ENCODE data around the gene SLFN5. TPM values are rescaled to one million over a fixed set of nuclear protein-coding genes. Genes with fewer than 3 reads are reported as not detected.

The SLFN5 gene
- total and polyA plus RNA-seq, 2 of the 4 experiments (the other 2 are of a cell fraction), result 13.0 to 48.9 TPM

DNA sequence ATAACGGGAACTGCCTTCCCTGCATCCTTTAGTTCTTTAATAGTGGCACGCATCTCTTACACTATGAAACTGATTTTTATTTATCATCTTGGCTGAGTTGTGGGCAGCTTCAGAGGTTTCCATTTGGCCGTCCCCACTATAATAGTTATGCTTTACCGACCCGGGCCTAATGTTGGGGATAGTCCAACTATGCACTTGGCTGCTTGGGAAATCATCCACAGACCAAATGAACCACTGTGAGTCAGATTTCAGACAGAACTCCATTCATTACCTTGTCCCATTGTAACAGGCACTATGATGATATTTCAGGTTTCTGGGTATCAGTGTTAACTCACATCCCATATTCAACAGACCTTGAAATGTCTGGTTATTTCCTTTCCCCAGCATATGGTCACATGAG is 6.1 kb upstream of the SLFN5 start:
- WGBS, 2 experiments (ENCODE audit: extremely low coverage in 2 of 2, insufficient read length in 1 of 2), result no CpG with 5 or more reads among the region's 5 CpGs
- Histone ChIP-seq H2AK5ac (ENCODE audit: low read depth, low read length) (no peak overlapping the region), H4K91ac (ENCODE audit: insufficient read depth, low read depth, low read length) (no peak overlapping the region), H2BK20ac (ENCODE audit: low read depth, low read length) (no peak overlapping the region), H4K8ac (ENCODE audit: low read depth in 2 of 2, low read length in 2 of 2) (no peak overlapping the region), H2AK9ac (replicated peaks; ENCODE audit: low read depth, low read length, poor library complexity) (no peak overlapping the region), H2BK5ac (ENCODE audit: low read depth, low read length, poor library complexity, severe bottlenecking) (no peak overlapping the region), H3K4me3 (ENCODE audit: insufficient read depth, low read depth, low read length) (no peak overlapping the region), H3K14ac (replicated peaks; ENCODE audit: low read depth, low read length) (no peak overlapping the region), H2BK15ac (ENCODE audit: low read depth, low read length) (no peak overlapping the region), H3K4ac (ENCODE audit: low read depth, low read length) (no peak overlapping the region), H3K36me3 (ENCODE audit: control insufficient read depth, insufficient read depth, low read length) (no peaks in the 10 kb centered on the region), H3K9ac (ENCODE audit: low read depth, low read length) (no peak overlapping the region), H2AFZ (replicated peaks; ENCODE audit: low read length, poor library complexity) (no peak overlapping the region), H3K27ac (ENCODE audit: insufficient read depth, low read length) (no peak overlapping the region), H2BK120ac (ENCODE audit: low read depth, low read length) (no peak overlapping the region), H3K27me3 (ENCODE audit: control insufficient read depth, insufficient read depth, low read length) (peaks cover 6% of the 10 kb centered on the region), H3K9me1 (ENCODE audit: insufficient read depth, low read length) (peaks cover 4% of the 10 kb centered on the region; the same call in 1 of the 2 replicates), H3K9me3 (ENCODE audit: control insufficient read depth, insufficient read depth, low read length) (no peaks in the 10 kb centered on the region; the same call in 1 of the 2 replicates), H3K4me1 (ENCODE audit: control insufficient read depth, insufficient read depth, low read length) (peaks cover 5% of the 10 kb centered on the region), H3K4me2 (ENCODE audit: low read depth, low read length) (no peak overlapping the region), H4K20me1 (ENCODE audit: insufficient read depth, low read length) (no peaks in the 10 kb centered on the region), H3K79me1 (ENCODE audit: low read depth in 1 of 2, low read length in 2 of 2) (peaks cover 0 to 2% of the 10 kb centered on the region in 2 experiments; a peak in 1 of 4 replicates), H3K23ac (ENCODE audit: low read depth, low read length) (no peak overlapping the region), H3K18ac (ENCODE audit: low read depth, low read length) (no peak overlapping the region), H4K5ac (ENCODE audit: low read depth, low read length) (no peak overlapping the region), H3K56ac (ENCODE audit: extremely low read depth, insufficient read depth, low read length) (no peak overlapping the region)
- no peak for ATAC-seq (ENCODE audit: low read depth)
- dilution Hi-C loops (cut with HindIII; ENCODE audit: low sequenced_read_pairs, unreplicated experiment), result no loop called here
- intact Hi-C loops (cut with micrococcal nuclease), result no loop called here
- BruUV-seq (replicated peaks), result no TSS peak
- no peak for DNase-seq
- ChIA-PET POLR2A (ENCODE audit: unreplicated experiment) (no interaction called here), CTCF (no interaction called here)
- in situ Hi-C loops (cut with MboI; ENCODE audit: low sequenced_read_pairs), result no loop called here
- no peak for TF ChIP-seq RAD21 (IDR thresholded peaks at IDR 0.05; ENCODE audit: low read length)
- TF ChIP-seq, protein P1, sequence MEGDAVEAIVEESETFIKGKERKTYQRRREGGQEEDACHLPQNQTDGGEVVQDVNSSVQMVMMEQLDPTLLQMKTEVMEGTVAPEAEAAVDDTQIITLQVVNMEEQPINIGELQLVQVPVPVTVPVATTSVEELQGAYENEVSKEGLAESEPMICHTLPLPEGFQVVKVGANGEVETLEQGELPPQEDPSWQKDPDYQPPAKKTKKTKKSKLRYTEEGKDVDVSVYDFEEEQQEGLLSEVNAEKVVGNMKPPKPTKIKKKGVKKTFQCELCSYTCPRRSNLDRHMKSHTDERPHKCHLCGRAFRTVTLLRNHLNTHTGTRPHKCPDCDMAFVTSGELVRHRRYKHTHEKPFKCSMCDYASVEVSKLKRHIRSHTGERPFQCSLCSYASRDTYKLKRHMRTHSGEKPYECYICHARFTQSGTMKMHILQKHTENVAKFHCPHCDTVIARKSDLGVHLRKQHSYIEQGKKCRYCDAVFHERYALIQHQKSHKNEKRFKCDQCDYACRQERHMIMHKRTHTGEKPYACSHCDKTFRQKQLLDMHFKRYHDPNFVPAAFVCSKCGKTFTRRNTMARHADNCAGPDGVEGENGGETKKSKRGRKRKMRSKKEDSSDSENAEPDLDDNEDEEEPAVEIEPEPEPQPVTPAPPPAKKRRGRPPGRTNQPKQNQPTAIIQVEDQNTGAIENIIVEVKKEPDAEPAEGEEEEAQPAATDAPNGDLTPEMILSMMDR (conservative IDR thresholded peaks at IDR 0.05; ENCODE audit: low read depth, low read length), result no peak
- TF ChIP-seq MXI1 (IDR thresholded peaks at IDR 0.05; ENCODE audit: borderline replicate concordance, low read depth, low read length), result no peak
- TF ChIP-seq POLR2A (IDR thresholded peaks at IDR 0.05; ENCODE audit: low read depth, low read length), result no peak
- TF ChIP-seq CHD1 (IDR thresholded peaks at IDR 0.05; ENCODE audit: low read depth, low read length), result no peak
- no peak for TF ChIP-seq SMC3 (IDR thresholded peaks at IDR 0.05; ENCODE audit: low read depth, low read length)
- TF ChIP-seq CEBPB (IDR thresholded peaks at IDR 0.05; ENCODE audit: low read depth, low read length), result no peak
- TF ChIP-seq, protein P2, sequence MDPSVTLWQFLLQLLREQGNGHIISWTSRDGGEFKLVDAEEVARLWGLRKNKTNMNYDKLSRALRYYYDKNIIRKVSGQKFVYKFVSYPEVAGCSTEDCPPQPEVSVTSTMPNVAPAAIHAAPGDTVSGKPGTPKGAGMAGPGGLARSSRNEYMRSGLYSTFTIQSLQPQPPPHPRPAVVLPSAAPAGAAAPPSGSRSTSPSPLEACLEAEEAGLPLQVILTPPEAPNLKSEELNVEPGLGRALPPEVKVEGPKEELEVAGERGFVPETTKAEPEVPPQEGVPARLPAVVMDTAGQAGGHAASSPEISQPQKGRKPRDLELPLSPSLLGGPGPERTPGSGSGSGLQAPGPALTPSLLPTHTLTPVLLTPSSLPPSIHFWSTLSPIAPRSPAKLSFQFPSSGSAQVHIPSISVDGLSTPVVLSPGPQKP (IDR thresholded peaks at IDR 0.05; ENCODE audit: borderline replicate concordance, low read depth, low read length), result no peak
- no peak for TF ChIP-seq RCOR1 (IDR thresholded peaks at IDR 0.05; ENCODE audit: insufficient replicate concordance, low read length)
- TF ChIP-seq RFX5 (IDR thresholded peaks at IDR 0.05; ENCODE audit: low read depth, low read length), result no peak
- no peak for TF ChIP-seq BHLHE40 (IDR thresholded peaks at IDR 0.05; ENCODE audit: low read depth, low read length)
- TF ChIP-seq MAZ (IDR thresholded peaks at IDR 0.05; ENCODE audit: borderline replicate concordance, low read depth, low read length), result no peak
